GM21515 (cell line): ENCODE data around the gene SPRY4.
"Not testable (repeated sequence)": the region's sequence is repeated elsewhere in the genome, so short reads cannot be mapped to it uniquely, and the experiment has no call there.

Experiments
- ATAC-seq: cut with Tn5 transposase; IDR thresholded peaks from one replicate; pipeline ENCODE4 v1.9.1; 2021; ENCODE audit not compliant: unreplicated experiment

Gene SPRY4

DNA sequence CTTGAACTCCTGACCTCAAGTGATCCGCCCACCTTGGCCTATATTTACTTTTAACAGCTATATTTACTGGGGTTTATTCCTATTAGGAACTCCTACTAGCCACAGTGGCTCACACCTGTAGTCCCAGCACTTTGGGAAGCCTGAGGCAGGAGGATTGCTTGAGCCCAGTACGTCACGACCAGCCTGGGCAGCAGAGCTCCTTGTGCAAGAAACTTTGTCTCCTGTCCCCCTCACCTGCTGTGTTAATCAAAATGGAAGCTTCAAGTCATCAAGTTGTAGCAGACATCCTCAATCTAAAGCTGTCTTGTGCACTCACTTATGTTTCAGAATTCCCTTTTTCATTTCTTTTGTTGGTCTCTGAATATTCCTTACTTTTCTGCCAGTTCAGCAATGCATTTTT, 15.0 kb upstream of the SPRY4 start:
- no peak for ATAC-seq

DNA sequence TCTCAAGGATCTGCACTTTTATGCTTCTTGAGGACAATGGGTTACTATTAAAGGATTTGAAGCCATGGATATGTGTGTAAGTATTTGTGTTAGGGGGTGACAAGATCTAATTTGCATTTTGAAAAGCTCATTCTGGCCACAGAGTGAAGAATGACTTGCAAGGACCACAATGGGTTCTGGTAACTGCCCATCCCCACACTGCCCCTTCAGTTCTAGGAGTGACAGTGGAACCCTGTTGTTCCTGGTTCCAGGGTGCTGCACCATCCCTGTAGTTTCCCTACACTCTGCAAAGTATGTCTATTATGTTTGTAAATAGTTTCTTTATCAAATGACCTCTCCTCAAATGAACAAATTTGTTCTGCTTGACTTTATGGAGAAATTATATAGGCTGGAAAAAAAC, 9.7 kb upstream of the SPRY4 start:
- ATAC-seq = no peak

DNA sequence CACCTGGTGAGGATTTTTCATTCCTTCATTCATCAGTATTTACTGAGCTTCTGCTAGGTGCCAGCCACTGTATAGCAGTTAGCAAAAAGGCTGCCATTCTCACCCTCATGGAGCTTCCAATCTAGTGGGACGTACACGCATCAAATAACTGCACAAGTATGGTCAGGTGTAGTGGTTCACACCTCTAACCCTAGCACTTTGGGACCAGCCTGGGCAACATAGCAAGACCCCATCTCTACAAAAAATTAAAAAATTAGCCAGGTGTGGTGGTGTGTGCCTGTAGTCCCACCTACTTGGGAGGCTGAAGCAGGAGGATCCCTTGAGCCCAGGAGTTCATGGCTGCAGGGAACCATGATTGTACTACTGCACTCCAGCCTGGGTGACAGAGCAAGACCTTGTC, 8.9 kb upstream of the SPRY4 start:
- ATAC-seq = not testable (repeated sequence)

DNA sequence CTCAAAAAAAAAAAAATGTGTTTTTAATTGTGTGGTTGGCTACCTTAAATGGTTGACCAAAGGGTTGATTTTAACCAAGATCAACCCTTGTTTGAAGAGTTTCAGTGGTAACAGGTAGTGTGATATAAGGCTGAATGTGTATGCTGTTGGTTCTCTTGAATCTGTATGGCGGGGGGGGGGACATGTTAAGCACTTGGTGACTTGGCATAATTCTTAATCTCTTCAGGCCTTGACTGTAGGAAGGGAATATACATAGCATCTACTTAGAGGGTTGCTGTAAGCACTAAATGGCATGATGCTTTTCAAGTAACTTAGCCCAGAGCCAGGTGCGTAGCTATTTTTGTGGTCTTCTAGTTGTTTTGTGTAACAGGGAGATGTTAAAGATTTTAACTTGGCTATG, 5.6 kb upstream of the SPRY4 start:
- no peak for ATAC-seq

DNA sequence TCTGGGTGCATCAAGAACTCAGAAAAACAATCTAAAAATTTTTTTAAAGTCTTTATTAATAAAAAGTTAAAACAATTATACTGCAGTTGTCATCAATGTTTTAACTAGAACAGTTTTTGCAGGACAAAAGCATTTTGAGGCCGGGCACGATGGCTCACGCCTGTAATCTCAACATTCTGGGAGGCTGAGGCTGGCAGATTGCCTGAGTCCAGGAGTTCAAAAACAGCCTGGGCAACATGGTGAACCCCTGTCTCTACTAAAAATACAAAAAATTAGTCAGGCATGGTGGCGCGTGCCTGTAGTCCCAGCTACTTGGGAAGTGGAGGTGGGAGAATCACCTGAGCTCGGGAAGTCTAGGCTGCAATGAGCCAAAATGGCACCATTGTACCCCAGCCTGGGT, 5.2 kb upstream of the SPRY4 start:
- no peak for ATAC-seq

DNA sequence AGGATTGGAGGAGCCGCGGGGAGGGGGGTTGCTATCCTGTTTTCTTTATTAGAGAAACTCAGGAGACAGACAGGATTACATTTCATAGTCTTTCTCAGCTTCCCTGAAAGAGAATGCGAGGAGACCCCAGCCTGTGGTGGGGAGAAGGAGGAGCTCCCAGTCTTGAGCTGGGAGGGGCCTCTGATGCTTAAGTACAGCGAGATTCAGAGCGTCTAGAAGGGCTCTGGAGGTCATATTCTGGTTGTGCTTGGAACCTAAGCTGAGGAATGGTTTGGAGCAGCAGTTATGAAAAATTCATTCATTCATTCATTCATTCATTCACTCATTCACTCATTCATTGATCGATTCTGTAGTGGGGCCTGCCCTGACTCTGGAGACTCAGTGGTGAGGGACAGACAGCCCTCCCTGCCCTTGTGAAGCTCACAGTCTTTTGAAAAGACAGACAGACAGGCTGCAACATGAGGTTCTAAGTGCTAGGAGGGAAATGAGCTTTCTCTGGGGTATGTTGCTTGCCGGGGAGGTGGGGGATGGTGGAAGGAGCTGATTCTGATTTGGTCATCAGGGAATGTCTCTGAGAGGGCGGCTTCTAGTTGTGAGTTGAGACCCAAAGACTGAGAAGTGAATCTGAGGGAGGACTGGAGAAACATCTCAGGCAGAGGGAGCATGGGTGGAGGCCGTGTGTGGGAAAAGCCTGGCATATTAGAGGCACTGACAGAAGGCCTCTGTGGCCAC, 2.5 kb upstream of the SPRY4 start:
- no peak for ATAC-seq

DNA sequence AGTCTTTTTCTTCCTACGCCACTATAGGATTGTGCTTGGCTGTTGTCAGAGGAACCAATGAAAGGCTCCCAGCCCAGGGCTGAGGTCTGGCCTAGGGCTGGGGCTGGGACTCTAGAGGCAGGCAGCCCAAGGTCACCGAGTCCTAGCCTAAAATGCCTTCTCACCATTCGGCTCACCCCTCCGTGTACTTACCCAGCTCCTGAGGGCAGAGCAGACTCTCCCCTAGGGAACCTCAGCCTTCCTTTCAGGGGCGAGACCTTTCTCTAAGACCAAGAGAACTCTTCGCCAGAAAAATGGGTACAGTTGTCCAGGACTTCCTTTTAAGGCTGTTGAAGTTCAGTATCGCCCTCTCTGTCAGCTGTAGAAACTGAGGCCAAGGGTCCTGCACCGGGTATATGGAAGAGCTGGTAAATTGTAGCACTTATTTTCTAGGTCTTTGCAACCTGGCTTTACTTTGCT, 1.7 kb upstream of the SPRY4 start:
- no peak for ATAC-seq

DNA sequence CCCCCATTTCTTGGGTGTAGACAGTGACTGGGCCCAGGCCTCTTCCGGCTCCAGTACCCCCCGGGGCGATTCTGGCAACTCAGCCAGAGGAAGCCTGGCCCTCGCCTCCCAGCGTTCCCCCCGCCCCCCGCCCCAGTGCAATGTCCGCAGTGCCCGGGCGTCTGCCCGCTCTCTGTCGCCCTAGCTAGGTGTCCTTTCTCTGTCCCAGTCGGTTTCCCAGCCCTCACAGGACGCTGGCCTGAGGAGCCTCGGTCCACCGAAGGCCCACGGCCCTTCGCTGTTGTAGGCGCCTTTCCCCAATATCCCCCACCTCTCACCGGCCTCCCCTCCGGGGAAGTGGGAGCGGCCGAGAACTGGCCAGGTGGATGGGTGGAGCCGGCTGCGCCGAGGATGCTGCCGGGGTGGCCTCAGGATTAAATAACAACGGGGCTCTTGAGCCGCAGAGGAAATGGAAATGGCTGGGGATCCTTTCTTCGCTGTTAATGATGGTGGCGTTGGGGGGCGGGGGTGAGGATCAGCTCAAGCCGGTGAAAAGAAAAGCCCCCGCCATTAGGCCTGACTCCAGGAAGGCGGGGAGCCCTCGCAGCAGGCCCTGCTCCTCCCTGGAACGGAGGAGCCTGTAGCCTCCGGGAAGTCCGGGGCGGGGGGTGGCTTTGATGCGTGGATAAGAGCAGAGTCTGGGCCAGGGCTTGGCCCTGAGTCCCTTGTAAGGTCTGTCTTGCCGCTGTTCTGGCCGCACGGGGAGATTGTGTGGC, 1.1 kb upstream of the SPRY4 start:
- no peak for ATAC-seq

DNA sequence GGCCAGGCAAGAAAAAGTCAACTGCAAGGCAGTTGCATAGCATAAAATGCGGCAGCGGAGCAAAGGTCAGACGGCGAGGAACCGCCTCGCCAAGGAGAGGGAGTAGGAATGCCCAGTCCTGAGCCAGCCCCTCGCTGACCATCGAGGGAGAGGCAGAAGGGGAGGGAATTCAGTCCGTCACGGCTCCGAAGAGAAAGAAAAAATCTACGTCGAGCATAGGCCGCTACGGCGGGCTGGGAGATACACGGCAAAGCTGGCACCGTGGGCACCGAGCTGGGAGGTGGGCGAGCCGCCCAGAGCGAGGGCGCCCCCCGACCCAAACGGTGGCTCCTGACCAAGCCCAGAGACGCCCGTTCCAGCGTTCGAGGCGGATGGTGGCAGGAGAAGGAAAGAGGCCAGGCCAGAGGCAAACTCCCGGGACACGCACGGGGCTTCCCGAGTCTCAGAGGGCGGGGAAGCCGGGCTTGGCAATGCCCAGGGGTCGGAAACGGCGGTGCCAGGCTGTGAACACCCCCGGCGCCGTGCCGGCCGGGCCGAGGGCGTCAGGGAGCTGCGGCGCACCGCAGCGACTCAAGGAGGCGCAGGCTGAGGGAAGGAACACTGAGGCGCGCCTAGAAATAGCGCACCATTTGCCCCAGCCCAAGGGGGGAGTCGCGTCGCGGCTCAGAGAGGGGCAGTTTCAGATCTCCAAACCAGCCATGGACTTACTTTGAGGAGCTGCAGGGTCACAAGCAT, 518 bp downstream of the SPRY4 start:
- ATAC-seq = peak; percentile 43

DNA sequence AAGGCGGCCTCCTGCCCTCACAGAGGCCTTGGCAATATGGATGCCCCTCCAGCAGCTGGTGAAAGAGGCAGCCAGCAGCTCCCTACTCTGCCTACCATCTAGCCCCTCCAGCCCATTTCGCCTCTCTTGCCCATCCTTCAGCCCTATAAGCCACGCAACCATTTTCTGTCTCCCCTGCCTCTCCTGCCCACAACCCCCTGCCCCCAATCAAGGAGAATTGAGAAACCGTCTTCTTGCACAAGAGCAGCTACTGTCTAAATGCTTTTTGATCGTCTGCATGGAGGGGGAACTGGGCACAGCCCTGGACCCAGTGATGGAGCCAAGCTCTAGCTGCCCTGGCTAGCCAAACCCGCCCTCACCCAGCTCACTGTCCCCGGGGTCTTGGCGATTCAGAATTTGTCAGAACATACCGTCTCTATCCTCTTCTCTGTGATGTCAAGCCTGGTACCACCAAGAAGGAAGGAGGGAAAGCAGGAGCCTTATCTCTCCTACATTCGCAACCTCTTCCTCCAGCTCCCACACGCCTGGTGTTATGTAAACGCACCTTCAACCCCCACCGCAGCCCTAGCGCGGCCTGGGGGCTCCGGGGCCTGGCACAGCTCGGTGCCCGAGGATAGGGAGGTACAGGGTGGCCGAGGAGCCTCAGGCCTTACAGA, 1.2 kb downstream of the SPRY4 start:
- ATAC-seq = no peak

DNA sequence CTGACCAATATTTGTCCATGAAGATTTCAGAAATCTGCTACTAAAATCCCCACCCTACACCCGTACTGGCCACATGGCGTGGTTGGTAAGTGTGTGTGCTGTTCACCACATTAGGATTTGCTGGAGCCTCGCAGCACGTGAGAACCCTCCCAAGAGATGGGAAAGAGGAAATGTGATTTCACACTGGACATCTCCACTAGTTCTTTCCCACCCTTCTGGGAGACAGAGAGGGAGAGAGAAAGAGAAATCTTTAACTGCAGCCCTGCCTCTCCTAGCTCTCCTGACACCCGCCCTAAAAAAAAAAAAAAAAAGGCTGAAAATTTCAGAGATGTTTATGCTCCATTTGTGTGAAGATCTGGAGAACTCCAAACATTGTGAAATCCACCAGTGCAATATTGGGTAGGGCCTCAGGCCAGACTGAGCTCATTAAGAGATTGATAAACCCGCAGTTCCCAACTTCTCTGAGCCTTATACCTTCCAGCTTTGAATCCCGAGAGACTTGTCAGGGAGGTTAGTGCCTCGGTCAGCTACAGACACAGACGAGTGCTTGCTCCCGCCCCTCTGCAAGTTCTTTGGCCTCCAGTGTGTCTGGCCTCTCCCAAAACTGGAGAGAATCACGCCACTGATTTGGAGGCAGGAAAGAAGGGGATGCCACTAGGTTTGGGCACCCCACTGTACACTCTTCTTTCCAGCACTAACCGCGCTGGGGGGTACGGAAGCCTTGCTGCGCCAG, 1.9 kb downstream of the SPRY4 start:
- no peak for ATAC-seq

DNA sequence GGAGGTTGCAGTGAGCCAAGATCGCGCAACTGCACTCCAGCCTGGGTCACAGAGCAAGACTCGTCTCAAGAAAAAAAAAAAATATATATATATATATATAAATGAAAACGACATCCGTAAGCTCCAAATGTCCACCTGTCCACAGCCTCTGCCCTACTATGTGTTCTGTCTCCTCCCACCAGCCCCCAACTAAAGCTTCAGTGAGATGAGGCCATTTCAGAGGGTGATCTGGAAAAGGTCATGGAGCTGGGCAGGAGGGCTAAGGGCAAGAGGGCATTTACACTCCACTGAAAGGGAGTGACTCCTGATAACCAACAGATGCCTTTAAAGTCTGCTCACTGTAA, 2.4 kb downstream of the SPRY4 start:
- no peak for ATAC-seq

DNA sequence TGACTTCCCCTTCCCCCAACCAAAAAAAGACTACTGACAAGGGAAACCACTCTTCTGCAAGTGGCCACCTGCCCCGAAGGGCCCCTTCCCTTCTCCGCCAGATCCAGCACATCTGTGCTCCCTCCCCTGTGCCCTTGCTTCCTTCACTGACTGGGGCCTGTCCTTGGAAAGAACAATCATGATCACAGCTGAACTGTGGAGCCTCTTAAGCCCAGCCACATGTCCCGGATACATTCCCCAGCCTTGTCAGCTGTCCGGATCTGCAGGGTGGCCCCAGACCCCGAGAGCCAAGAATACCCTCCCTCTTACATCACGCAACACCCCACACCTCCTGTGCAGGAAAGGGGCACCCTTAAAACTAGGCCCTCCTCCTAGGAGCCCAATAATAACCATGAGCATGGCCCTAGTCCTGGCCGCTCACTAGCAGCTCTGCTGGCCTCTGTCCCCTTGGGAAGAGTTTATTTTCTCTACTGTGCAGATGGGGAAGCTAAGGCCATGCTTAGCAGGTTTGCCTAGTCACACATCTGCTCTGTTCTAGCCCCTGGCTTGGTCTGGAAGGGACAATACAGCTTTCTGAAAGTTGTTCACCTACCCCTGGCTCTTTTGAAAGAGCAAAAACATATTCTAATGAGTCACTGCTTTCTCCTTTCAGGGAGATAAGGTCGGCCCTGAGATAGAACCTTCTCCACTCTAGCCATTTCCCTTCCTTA, 3.8 kb downstream of the SPRY4 start:
- ATAC-seq = no peak

DNA sequence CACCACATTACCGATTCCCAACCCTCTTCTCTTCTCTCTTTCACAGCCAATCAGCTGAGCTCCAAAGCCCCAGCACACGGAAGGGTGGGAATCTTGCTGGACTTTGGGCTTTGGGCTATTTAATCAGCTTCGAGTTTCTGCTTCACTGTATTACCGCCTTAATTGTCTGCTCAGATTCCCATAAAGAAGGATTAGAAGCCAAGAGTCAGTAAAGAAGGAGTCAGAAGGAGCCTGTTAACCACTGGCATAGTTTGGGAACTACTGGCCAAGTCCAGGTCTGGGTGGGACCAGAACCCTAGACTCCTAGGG, 4.4 kb downstream of the SPRY4 start:
- ATAC-seq = no peak

DNA sequence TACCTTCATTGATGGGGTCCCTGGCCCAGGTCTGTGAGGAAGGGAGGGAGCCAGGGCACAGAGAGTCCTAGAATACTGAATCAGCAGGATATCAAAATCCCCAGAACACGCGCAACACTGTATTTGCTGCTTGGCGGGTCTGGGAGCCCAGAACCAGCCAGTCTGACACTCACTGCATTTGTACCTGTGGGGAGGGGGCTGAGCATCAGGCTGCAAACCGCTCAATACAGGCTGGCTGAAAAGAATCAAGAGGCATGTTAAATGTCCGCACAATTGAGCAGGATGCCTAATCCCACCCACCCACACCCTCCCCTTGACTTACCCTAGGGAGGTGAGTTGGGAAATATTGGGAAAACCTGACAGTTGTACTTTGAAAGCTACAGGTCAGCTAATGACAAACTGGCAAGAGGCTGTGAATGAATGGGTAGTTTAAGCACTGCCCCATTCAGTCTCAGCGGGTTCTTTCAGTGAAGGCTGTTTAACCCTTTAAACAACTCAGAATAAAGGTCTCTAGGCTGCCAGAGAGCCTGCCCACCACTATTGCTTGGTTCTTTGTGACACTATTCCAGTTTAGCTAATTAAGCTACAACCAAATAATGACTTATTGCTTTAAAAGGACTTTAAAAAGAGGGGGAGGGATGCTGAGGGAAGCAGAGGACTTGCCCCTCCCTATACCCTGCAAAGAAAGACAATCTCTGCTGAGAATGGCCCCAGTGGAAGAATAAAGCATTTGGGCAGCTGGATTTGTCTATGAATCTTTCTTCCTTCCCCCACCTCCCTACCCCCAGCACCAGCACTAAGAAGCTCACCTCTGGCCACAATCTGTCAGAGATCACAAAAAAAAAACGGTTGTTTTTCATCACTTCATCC, 5.0 kb downstream of the SPRY4 start:
- ATAC-seq = no peak

DNA sequence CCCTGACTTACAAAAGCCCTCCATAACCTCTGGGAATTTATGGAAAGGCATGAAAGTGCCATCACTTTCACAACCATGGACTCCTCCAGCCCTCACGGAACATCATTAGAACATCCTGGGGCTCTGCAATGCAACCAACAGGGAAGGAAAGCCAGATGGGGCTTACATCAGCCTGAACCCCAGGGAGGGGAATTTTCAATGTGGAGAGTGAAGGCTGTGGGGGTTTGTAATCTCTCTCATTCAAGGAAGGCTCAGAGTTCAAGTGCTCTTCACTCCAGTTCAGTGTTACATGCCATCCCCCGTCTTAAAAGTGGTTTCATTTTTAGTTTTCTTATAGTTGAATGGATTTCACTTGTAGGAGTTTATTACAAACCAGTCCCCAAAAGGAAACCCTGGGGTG, 5.7 kb downstream of the SPRY4 start:
- no peak for ATAC-seq

DNA sequence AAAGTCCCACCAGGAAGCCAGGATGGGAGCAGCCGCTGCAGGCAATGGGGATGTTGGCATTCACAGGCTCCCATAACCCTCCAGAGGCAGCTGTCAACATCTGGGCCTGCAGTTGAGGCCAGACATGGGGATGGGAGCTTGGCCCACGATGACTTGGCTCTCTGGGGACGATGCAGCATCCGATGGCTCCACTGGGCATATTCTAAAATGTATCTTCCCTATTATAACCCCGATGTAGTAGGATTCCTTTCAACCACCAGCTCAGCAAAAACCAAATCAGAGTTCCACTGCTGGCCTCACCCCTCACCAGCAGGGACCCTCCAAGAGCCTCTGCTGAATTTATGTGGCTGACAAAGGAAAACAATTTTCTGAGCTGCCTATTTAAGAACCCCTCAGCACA, 7.1 kb downstream of the SPRY4 start:
- ATAC-seq = no peak

DNA sequence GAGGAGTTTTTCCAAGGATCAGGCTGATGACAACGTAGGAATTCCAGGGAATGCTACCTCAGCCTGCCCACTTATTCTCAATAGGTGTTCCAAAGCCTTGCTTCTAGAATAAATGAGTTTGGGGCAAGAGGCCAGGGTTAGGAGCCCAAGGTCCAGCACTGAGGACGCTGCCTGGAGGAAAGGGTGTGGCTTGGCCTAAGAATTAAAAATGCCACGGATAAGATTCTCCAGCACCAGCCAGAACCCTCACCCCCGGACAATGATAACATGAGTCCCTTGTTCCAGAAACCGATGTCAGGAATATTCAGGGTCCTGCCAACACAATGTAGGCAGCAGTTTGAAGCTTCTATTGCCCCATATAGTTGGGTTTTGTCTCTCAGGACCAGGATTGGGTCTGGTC, 7.6 kb downstream of the SPRY4 start:
- no peak for ATAC-seq

DNA sequence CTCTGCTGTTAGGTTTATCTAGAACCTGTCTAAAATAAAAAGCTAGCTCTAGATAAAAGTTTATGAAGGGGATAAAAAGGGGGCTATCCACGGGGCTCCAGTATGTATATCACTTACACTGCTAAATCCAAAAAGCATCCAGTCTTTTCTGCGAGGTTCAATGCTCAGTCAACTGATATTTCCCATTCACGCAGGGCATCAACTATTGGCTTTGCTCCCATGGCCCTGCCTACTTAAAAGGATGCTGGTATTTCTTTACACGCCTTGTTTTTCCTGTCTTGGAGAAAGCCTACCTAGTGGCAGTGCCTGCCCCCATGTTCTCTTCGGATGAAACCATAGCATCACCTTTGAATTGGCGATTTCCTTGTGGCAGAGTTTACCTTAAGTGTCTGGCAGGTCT, 8.1 kb downstream of the SPRY4 start:
- no peak for ATAC-seq

DNA sequence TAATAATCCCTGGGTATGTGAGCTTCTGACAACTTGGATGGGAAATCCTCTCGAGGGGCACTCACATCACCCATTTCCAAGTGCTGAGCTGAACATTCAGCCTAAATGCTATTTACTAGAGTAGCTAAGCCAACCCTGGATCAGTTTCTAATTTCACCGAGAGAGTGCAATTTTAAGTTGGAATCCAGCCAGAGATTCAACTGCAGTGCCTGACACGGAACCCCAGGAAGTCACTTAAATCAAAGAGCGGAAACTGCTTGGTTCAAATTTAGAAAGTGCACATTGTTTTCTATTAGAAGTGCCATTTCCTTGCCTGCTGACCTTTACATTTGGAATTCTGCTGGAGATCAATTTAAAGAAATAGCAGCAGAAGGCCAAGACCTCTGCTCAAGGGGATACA, 8.8 kb downstream of the SPRY4 start:
- no peak for ATAC-seq
